Esophagus squamous epithelium (tissue), 5 donors: ENCODE measurements around the gene CCL2. TPM values are rescaled to one million over a fixed set of nuclear protein-coding genes. Genes with fewer than 3 reads are reported as not detected.

Experiments
- DNase-seq: peaks from one replicate; lab custom pipeline; 2025; lab: John Stamatoyannopoulos, UW
- H3K27ac ChIP-seq, 4 donors: fragments of 200-600 bp; sonication (generic); one replicate each; pipeline ENCODE4 v1.5.1; 2016 to 2019; ENCODE audit warnings: mild to moderate bottlenecking in 1 of 4
- H3K27me3 ChIP-seq, 4 donors: fragments of 200-600 bp; sonication (generic); 1 replicate in 3 of 4; 2 replicates in 1 of 4; pipeline versions ENCODE4 v1.5.1 to v1.6.0; 2017 to 2021; ENCODE audit warnings: antibody characterized with exemption in 1 of 4
- H3K36me3 ChIP-seq, 3 donors: fragments of 200-600 bp; sonication (generic); one replicate each; pipeline ENCODE4 v1.5.1; 2016 to 2019
- H3K4me1 ChIP-seq, 3 donors: fragments of 200-600 bp; sonication (generic); one replicate each; pipeline ENCODE4 v1.5.1; 2017 to 2019
- H3K4me3 ChIP-seq, 4 donors: fragments of 200-600 bp; sonication (generic); 1 replicate in 3 of 4; 2 replicates in 1 of 4; pipeline ENCODE4 v1.5.1; 2016 to 2019; ENCODE audit warnings: mild to moderate bottlenecking in 2 of 4, moderate library complexity in 1 of 4
- H3K9me3 ChIP-seq, 3 donors: fragments of 200-600 bp; sonication (generic); one replicate each; pipeline ENCODE4 v1.5.1; 2016 to 2019
- POLR2A ChIP-seq, 4 donors: fragments of 450-650 bp; IDR thresholded peaks; one replicate each; pipeline ENCODE4 v1.6.1; 2017; ENCODE audit warnings: antibody characterized with exemption in 4 of 4, mild to moderate bottlenecking in 4 of 4, moderate library complexity in 3 of 4
- WGBS, 2 donors: methylation state at CpG; one replicate each; pipeline ENCODE4 v1.1.5; 2018; 5-methylcytosine and 5-hydroxymethylcytosine counted together
- intact Hi-C: fragments of 100-400 bp; cut with DNase I; formaldehyde crosslinking; loops from one replicate; pipeline ENCODE4 v1.15.0; 2022
- total RNA-seq, 4 donors: library from RNA; depleted of rRNA; stranded (reverse); fragments of >200 nt; gene quantifications; one replicate each; pipeline ENCODE4 v1.1.0, GENCODE V29; 2016
- TF ChIP-seq, protein P1 (sequence below), 6 experiments: fragments of 450-650 bp in 4 of 6; fragments of 200-600 bp in 2 of 6; sonication (generic) in 2 of 6; IDR thresholded peaks; one replicate each; pipeline ENCODE4 v1.5.1; 2016 to 2019; ENCODE audit warnings: antibody characterized with exemption in 6 of 6, mild to moderate bottlenecking in 4 of 6, moderate library complexity in 4 of 6
- donor health status: DM: yes; HTN: yes; CAD: no.

CCL2 gene
- total RNA-seq, 4 donors from 2014 or later: 4.0 to 7.9 (median 5.2) TPM

DNA sequence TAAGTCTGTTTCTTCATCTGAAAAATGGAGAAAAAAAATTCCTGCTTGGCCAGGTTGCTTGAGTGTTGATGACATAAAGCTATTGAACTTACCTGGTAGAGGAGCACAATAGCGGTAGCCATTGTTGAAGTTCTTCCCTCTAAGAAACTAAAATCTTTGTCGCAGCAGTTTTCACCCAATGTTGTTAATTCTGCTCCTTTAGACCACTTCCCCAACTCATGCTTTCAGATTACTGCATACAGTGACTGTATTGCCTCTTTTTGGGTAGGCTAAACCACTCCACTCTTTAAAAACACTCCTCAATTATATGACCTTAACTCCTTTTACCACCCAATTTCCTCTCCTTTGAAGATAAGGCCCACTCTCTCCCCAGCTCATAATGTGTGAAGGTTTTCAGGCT is 35.7 kb upstream of the CCL2 start:
- DNase-seq: no peak
- WGBS, 2 donors: 45 to 76% methylated on average over 2 of the region's 2 CpGs
- H3K4me3 ChIP-seq: no peak overlapping the region
- TF ChIP-seq, protein P1, sequence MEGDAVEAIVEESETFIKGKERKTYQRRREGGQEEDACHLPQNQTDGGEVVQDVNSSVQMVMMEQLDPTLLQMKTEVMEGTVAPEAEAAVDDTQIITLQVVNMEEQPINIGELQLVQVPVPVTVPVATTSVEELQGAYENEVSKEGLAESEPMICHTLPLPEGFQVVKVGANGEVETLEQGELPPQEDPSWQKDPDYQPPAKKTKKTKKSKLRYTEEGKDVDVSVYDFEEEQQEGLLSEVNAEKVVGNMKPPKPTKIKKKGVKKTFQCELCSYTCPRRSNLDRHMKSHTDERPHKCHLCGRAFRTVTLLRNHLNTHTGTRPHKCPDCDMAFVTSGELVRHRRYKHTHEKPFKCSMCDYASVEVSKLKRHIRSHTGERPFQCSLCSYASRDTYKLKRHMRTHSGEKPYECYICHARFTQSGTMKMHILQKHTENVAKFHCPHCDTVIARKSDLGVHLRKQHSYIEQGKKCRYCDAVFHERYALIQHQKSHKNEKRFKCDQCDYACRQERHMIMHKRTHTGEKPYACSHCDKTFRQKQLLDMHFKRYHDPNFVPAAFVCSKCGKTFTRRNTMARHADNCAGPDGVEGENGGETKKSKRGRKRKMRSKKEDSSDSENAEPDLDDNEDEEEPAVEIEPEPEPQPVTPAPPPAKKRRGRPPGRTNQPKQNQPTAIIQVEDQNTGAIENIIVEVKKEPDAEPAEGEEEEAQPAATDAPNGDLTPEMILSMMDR (IDR thresholded peaks at IDR 0.05): no peak
- TF ChIP-seq POLR2A (IDR thresholded peaks at IDR 0.05): no peak
- H3K9me3 ChIP-seq: no peaks in the 10 kb centered on the region
- no peaks in the 10 kb centered on the region for H3K36me3 ChIP-seq
- peaks cover 0 to 21% (median 0%) of the 10 kb centered on the region in 4 donors for H3K27me3 ChIP-seq
- intact Hi-C loops: no loop called here
- H3K27ac ChIP-seq: no peak overlapping the region
- peaks cover 0 to 9% (median 0%) of the 10 kb centered on the region in 3 donors for H3K4me1 ChIP-seq

DNA sequence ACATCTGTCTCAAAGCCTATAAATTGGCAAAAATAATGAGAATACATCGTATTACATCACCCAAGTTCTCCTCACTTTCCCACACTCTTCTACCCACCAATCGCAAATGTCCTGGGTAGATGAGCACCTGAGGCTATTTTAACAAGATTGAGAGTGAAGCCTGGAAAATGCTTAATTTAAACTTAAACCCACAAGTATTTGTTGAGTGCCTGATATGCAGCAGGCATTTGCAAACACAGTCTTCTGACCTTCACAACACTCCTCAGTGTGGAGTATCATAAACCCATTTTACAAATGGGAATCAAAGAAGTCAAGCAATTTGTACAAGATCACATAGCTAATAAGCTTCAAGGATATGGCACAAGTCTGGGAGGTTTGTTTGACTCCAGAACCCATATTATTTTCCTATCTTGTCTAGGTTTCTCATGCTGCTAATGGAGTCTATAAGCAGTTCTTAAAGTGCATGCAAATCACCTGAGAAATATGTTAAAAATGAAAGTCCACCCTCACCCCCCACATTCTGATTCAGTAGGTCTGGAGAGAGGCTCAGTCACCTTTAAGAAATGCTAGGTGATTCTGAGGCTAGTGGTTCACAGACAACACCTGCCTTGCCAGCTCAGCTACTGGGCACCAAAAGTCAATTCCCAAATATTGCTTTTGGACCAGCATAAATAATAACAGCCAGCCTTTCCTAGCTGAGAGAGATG is 34.9 kb upstream of the CCL2 start:
- no peaks in the 10 kb centered on the region for H3K36me3 ChIP-seq
- TF ChIP-seq, protein P1 (IDR thresholded peaks at IDR 0.05): no peak
- TF ChIP-seq POLR2A (IDR thresholded peaks at IDR 0.05): no peak
- H3K27me3 ChIP-seq: peaks cover 0 to 27% (median 0%) of the 10 kb centered on the region in 4 donors
- no peak overlapping the region for H3K27ac ChIP-seq
- 87 to 92% methylated on average over 2 of the region's 2 CpGs for WGBS, 2 donors
- no peak overlapping the region for H3K4me3 ChIP-seq
- H3K9me3 ChIP-seq: no peaks in the 10 kb centered on the region
- H3K4me1 ChIP-seq: peaks cover 0 to 9% (median 0%) of the 10 kb centered on the region in 3 donors
- intact Hi-C loops: no loop called here
- DNase-seq: no peak

GRCh38 chr17:34220752-34221395 is 34.2 kb upstream of the CCL2 start:
- intact Hi-C loops: no loop called here
- H3K27me3 ChIP-seq: peaks cover 0 to 30% (median 0%) of the 10 kb centered on the region in 4 donors
- no peak for DNase-seq
- H3K4me1 ChIP-seq: peaks cover 0 to 9% (median 0%) of the 10 kb centered on the region in 3 donors
- WGBS, 2 donors: 75 to 84% methylated on average over 5 of the region's 5 CpGs
- no peak overlapping the region for H3K27ac ChIP-seq
- H3K4me3 ChIP-seq: no peak overlapping the region
- no peak for TF ChIP-seq POLR2A (IDR thresholded peaks at IDR 0.05)
- TF ChIP-seq, protein P1 (IDR thresholded peaks at IDR 0.05): no peak
- no peaks in the 10 kb centered on the region for H3K9me3 ChIP-seq
- H3K36me3 ChIP-seq: no peaks in the 10 kb centered on the region

DNA sequence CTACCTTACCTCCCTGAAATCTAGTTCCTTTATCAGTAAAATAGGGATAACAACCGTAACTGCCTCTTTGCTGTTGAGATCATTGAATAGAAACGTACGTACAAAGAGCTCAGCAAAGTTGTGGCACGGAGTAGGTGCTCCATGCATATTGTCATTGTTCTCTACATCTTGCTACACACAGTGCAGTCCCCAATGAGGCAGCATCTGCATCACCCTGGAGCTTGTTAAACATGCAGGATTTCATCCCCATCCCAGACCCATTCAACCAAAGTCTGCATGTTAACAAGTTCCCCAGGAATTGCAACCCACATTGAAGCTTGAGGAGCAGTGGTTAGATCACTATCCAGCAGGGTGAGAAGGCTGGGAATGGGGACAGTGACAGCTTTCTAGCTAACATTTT is 33.7 kb upstream of the CCL2 start:
- DNase-seq: no peak
- Histone ChIP-seq H3K36me3 (no peaks in the 10 kb centered on the region), H3K27ac (no peak overlapping the region), H3K27me3 (peaks cover 0 to 30% (median 0%) of the 10 kb centered on the region in 4 donors), H3K9me3 (no peaks in the 10 kb centered on the region), H3K4me1 (peaks cover 0 to 12% (median 0%) of the 10 kb centered on the region in 3 donors), H3K4me3 (no peak overlapping the region)
- 89 to 93% methylated on average over 4 of the region's 4 CpGs for WGBS, 2 donors
- intact Hi-C loops: no loop called here
- TF ChIP-seq, protein P1 (IDR thresholded peaks at IDR 0.05): no peak
- TF ChIP-seq POLR2A (IDR thresholded peaks at IDR 0.05): no peak
